GM12891 (cell line): Measurements from ENCODE around the gene AP1AR.

Source experiments
- POLR2A ChIP-seq: IDR thresholded peaks from 2 replicates; pipeline ENCODE4 v1.6.1; 2011; ENCODE audit warnings: low read depth, low read length, control low read depth
- POLR2AphosphoS5 ChIP-seq: IDR thresholded peaks from 2 replicates; pipeline ENCODE4 v1.6.1; 2011; ENCODE audit warnings: low read depth, low read length, control low read depth
- POU2F2 ChIP-seq: IDR thresholded peaks from 2 replicates; pipeline ENCODE4 v1.6.1; 2011; ENCODE audit warnings: low read depth, mild to moderate bottlenecking, control low read depth, low read length, moderate library complexity
- SPI1 ChIP-seq: IDR thresholded peaks from 2 replicates; pipeline ENCODE4 v1.6.1; 2011; ENCODE audit warnings: low read depth, low read length, control low read depth
- TAF1 ChIP-seq: IDR thresholded peaks from 2 replicates; pipeline ENCODE4 v1.6.1; 2011; ENCODE audit warnings: low read depth, low read length, control low read depth

- TF ChIP-seq TAF1 (peak; percentile 60), POLR2AphosphoS5 (peak; percentile 92), POLR2A (peak; percentile 89), SPI1 (peak; percentile 36; the same call in 1 of the 2 replicates), POU2F2 (0 out of 2 replicates have a peak, but pooled peaks have one; percentile 69)
Observed at GRCh38 chr4:112231779-112232713, at the start of gene AP1AR.
